Measurements from ENCODE around the gene AK3. TPM values are rescaled to one million over a fixed set of nuclear protein-coding genes. Genes with fewer than 3 reads are reported as not detected.
A peak's percentile ranks its signal among the peaks of the same experiment; 100 is the strongest.

The AK3 gene
- total RNA-seq, 1 donor from 2014 or later: 40.4 TPM

- Histone ChIP-seq H3K9me3 (no peaks in the 10 kb centered on the region), H3K4me3 (no peak overlapping the region), H3K36me3 (peaks cover 61% of the 10 kb centered on the region), H3K27ac (no peak overlapping the region), H3K4me1 (peaks cover 19% of the 10 kb centered on the region), H3K27me3 (ENCODE audit: low read depth) (no peaks in the 10 kb centered on the region)
- intact Hi-C loops (cut with DNase I): no loop called here
- DNase-seq (no peak), ATAC-seq (no peak)
- no peak for TF ChIP-seq CTCF (IDR thresholded peaks at IDR 0.05)
These were observed 52.0 kb downstream of the AK3 start for GRCh38 chr9:4689021-4689420.

GRCh38 chr9:4686584-4686983 is 54.4 kb downstream of the AK3 start:
- intact Hi-C loops (cut with DNase I): no loop called here
- ATAC-seq: no peak
- Histone ChIP-seq H3K36me3 (peaks cover 56% of the 10 kb centered on the region), H3K27ac (peak overlapping the region; percentile 5), H3K9me3 (no peaks in the 10 kb centered on the region), H3K4me3 (no peak overlapping the region), H3K27me3 (ENCODE audit: low read depth) (no peaks in the 10 kb centered on the region), H3K4me1 (peaks cover 17% of the 10 kb centered on the region)
- no peak for TF ChIP-seq CTCF (IDR thresholded peaks at IDR 0.05)
- DNase-seq: no peak

- no peak overlapping the region for H3K27ac ChIP-seq
- DNase-seq (no peak), ATAC-seq (no peak)
- no peaks in the 10 kb centered on the region for H3K27me3 ChIP-seq (ENCODE audit: low read depth)
- no peak for TF ChIP-seq CTCF (IDR thresholded peaks at IDR 0.05)
- intact Hi-C loops (cut with DNase I): no loop called here
- H3K4me1 ChIP-seq: peaks cover 21% of the 10 kb centered on the region
- no peak overlapping the region for H3K4me3 ChIP-seq
- no peaks in the 10 kb centered on the region for H3K9me3 ChIP-seq
- H3K36me3 ChIP-seq: peaks cover 51% of the 10 kb centered on the region
These were observed 54.9 kb downstream of the AK3 start for GRCh38 chr9:4686112-4686511.

GRCh38 chr9:4684820-4685219 is 56.2 kb downstream of the AK3 start:
- ATAC-seq (no peak), DNase-seq (no peak)
- no peaks in the 10 kb centered on the region for H3K9me3 ChIP-seq
- H3K36me3 ChIP-seq: peaks cover 40% of the 10 kb centered on the region
- no peak overlapping the region for H3K27ac ChIP-seq
- TF ChIP-seq CTCF (IDR thresholded peaks at IDR 0.05): no peak
- no peaks in the 10 kb centered on the region for H3K27me3 ChIP-seq (ENCODE audit: low read depth)
- H3K4me3 ChIP-seq: no peak overlapping the region
- intact Hi-C loops (cut with DNase I): no loop called here
- peaks cover 28% of the 10 kb centered on the region for H3K4me1 ChIP-seq

DNA sequence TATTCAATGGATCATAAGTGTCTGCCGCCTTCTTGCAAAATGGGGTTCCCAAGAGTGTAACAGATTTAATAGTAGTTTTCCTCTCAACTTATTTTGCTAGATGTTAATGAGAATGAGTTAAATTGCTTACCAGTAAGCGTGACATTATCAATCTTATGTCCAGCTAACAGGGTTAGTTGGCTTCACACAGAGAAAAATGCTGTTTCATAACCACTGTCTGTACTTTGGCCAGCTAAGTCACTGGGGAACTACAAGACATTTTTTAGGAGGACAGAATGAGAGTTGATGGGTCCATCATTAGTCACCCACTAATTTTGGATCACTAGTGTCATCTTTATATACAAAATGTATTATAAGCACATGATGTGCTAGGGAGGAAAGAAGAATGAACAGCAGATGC is 60.3 kb downstream of the AK3 start:
- no peak for TF ChIP-seq CTCF (IDR thresholded peaks at IDR 0.05)
- H3K36me3 ChIP-seq: peaks cover 10% of the 10 kb centered on the region
- H3K27me3 ChIP-seq (ENCODE audit: low read depth): no peaks in the 10 kb centered on the region
- H3K27ac ChIP-seq: peak overlapping the region; percentile 96
- H3K4me1 ChIP-seq: peaks cover 21% of the 10 kb centered on the region
- intact Hi-C loops (cut with DNase I): no loop called here
- ATAC-seq: no peak
- DNase-seq: no peak
- H3K4me3 ChIP-seq: peak overlapping the region; percentile 81
- H3K9me3 ChIP-seq: no peaks in the 10 kb centered on the region

DNA sequence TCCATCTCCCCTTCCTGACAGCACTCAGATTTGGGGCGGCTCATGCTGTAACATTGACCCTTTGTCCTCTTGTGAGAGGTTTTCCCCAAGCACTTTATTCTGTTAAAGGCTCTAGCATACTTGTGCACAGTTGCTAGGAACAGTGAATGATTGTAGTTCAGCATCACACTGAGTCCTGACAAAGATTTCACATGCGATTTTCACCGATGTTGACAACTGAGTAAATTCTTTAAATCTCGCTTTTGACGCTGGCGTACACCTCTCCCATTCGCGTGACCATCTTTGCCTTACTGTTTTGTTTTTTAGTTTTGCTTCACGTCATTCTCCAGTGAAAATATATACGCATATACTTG is 60.9 kb downstream of the AK3 start:
- ATAC-seq (peak; percentile 20 to 34), DNase-seq (no peak)
- Histone ChIP-seq H3K9me3 (no peaks in the 10 kb centered on the region), H3K4me3 (peak overlapping the region; percentile 81), H3K4me1 (peaks cover 21% of the 10 kb centered on the region), H3K27ac (peak overlapping the region; percentile 96), H3K36me3 (peaks cover 5% of the 10 kb centered on the region), H3K27me3 (ENCODE audit: low read depth) (no peaks in the 10 kb centered on the region)
- intact Hi-C loops (cut with DNase I): no loop called here
- TF ChIP-seq CTCF (IDR thresholded peaks at IDR 0.05): no peak

Measured in lower lobe of right lung (tissue), 2 donors.